NCI-H526 (cell line): ENCODE measurements around the gene SCN3A.

Experiments
- DNase-seq, 2 experiments: peaks; one replicate each; lab custom pipeline; 2025; lab: John Stamatoyannopoulos, UW

SCN3A gene

GRCh38 chr2:165056564-165056963 is 147.3 kb downstream of the SCN3A start:
- DNase-seq: no peak

- no peak for DNase-seq
Observed at GRCh38 chr2:165055082-165055851, 148.6 kb downstream of the SCN3A start.

- no peak for DNase-seq
Observed at GRCh38 chr2:165054652-165055051, 149.2 kb downstream of the SCN3A start.

GRCh38 chr2:165044505-165045303 is 159.1 kb downstream of the SCN3A start:
- peak in 1 of 2 experiments; percentile 7 for DNase-seq
